ENCODE measurements around the gene PPDPF. TPM values are rescaled to one million over a fixed set of nuclear protein-coding genes. Genes with fewer than 3 reads are reported as not detected.

PPDPF gene
- total RNA-seq, 2 experiments from 2014 or later: 163 to 166 TPM

- CTCF ChIA-PET: interaction anchor here (0.8 to 1.3 kb wide), 3 partner anchors 12 to 23 kb away, joined by 3 to 5 read pairs (median 3); partner anchors contain the start of gene PTK6
Observed at GRCh38 chr20:63517376-63518309, 2.9 kb upstream of the PPDPF start.

GRCh38 chr20:63518351-63518861 lies 2.2 kb upstream of the PPDPF start:
- ChIA-PET POLR2A (no interaction called here), CTCF (interaction anchor here (0.8 to 1.3 kb wide), 3 partner anchors 20 to 24 kb away, joined by 3 to 5 read pairs (median 4); partner anchors contain the start of gene PTK6)

More at GRCh38 chr20:63517376-63518309, 2.9 kb upstream of the PPDPF start:
- POLR2A ChIA-PET: no interaction called here

- POLR2A ChIA-PET: no interaction called here
- CTCF ChIA-PET: interaction anchor here (0.7 to 1.1 kb wide), 3 partner anchors 19 to 23 kb away, joined by 3 to 4 read pairs (median 3); partner anchors contain the start of gene PTK6
Observed at GRCh38 chr20:63518946-63519667, 1.5 kb upstream of the PPDPF start.

- ChIA-PET POLR2A (interaction anchor here (0.6 to 4.2 kb wide), 6 partner anchors 17 to 543 kb away, joined by 3 to 31 read pairs (median 4); partner anchors contain the start of genes PRPF6, PTK6 and TCEA2), CTCF (interaction anchor here (0.7 to 5.4 kb wide), 6 partner anchors 10 to 78 kb away, joined by 3 to 32 read pairs (median 5); partner anchors contain the start of gene PTK6)
Observed at GRCh38 chr20:63519668-63520503, 679 bp upstream of the PPDPF start.

- POLR2A ChIA-PET: interaction anchor here (0.5 to 4.2 kb wide), 20 partner anchors 10 to 541 kb away, joined by 3 to 31 read pairs (median 4); partner anchors contain the start of genes GMEB2, HELZ2, PRPF6 and PTK6
- CTCF ChIA-PET: interaction anchor here (0.7 to 5.4 kb wide), 6 partner anchors 9 to 342 kb away, joined by 3 to 32 read pairs (median 5); partner anchors contain the start of gene PTK6
Observed at GRCh38 chr20:63520934-63521601, 503 bp downstream of the PPDPF start.

- POLR2A ChIA-PET: interaction anchor here (0.6 to 4.2 kb wide), 17 partner anchors 9 to 541 kb away, joined by 3 to 31 read pairs (median 4); partner anchors contain the start of genes GMEB2, HELZ2, PRPF6 and PTK6
- CTCF ChIA-PET: interaction anchor here (0.7 to 5.4 kb wide), 5 partner anchors 8 to 341 kb away, joined by 3 to 32 read pairs (median 7); partner anchors contain the start of gene PTK6
Observed at GRCh38 chr20:63521602-63522001, 1.0 kb downstream of the PPDPF start.

GRCh38 chr20:63522091-63522868 lies 1.7 kb downstream of the PPDPF start:
- POLR2A ChIA-PET: interaction anchor here (0.9 to 4.2 kb wide), 4 partner anchors 15 to 51 kb away, joined by 3 to 31 read pairs (median 4); partner anchors contain the start of genes HELZ2 and PTK6
- CTCF ChIA-PET: interaction anchor here (0.7 to 5.4 kb wide), 3 partner anchors 15 to 341 kb away, joined by 3 to 32 read pairs (median 23); partner anchors contain the start of gene PTK6

- CTCF ChIA-PET: interaction anchor here (5.4 kb wide), 1 partner anchor 14 kb away, joined by 32 read pairs; the partner anchor contains the start of gene PTK6
- POLR2A ChIA-PET: interaction anchor here (0.8 to 4.2 kb wide), 3 partner anchors 14 to 341 kb away, joined by 3 to 31 read pairs (median 14); partner anchors contain the start of gene PTK6
Observed at GRCh38 chr20:63522981-63523611, 2.5 kb downstream of the PPDPF start.

GRCh38 chr20:63525185-63525584 lies 4.6 kb downstream of the PPDPF start:
- ChIA-PET CTCF (interaction anchor here (5.4 kb wide), 1 partner anchor 12 kb away, joined by 32 read pairs; the partner anchor contains the start of gene PTK6), POLR2A (no interaction called here)

GRCh38 chr20:63525971-63526370 lies 5.4 kb downstream of the PPDPF start:
- CTCF ChIA-PET: no interaction called here
- POLR2A ChIA-PET: no interaction called here

GRCh38 chr20:63527184-63527583 lies 6.6 kb downstream of the PPDPF start:
- CTCF ChIA-PET: no interaction called here

GRCh38 chr20:63529180-63529860 lies 8.8 kb downstream of the PPDPF start:
- ChIA-PET POLR2A (interaction anchor here (0.5 to 0.9 kb wide), 2 partner anchors 9 to 127 kb away, joined by 3 read pairs; no protein-coding TSS in a partner anchor), CTCF (interaction anchor here (0.6 to 1.9 kb wide), 2 partner anchors 8 to 33 kb away, joined by 3 to 7 read pairs; partner anchors contain the start of gene PPDPF)

More at GRCh38 chr20:63527184-63527583, 6.6 kb downstream of the PPDPF start:
- POLR2A ChIA-PET: no interaction called here

GRCh38 chr20:63529861-63530787 lies 9.6 kb downstream of the PPDPF start:
- ChIA-PET CTCF (interaction anchor here (1.9 kb wide), 2 partner anchors 9 to 33 kb away, joined by 4 to 7 read pairs; partner anchors contain the start of gene PPDPF), POLR2A (interaction anchor here (1.4 kb wide), 1 partner anchor 9 kb away, joined by 4 read pairs; no protein-coding TSS in a partner anchor)

- CTCF ChIA-PET: interaction anchor here (1.9 kb wide), 2 partner anchors 10 to 34 kb away, joined by 4 to 7 read pairs; partner anchors contain the start of gene PPDPF
- POLR2A ChIA-PET: interaction anchor here (1.4 kb wide), 1 partner anchor 10 kb away, joined by 4 read pairs; no protein-coding TSS in a partner anchor
Observed at GRCh38 chr20:63530788-63531160, 10.2 kb downstream of the PPDPF start.
